A673 (cell line): Measurements from ENCODE around the gene TRIM64C.
"Not testable (repeated sequence)": the region's sequence is repeated elsewhere in the genome, so short reads cannot be mapped to it uniquely, and the experiment has no call there.

Experiments
- EZH2 ChIP-seq: fragments of 200-600 bp; sonication (generic); IDR thresholded peaks from 2 replicates; pipeline ENCODE4 v1.6.1; 2017; ENCODE audit warnings: borderline replicate concordance, low read depth, mild to moderate bottlenecking, mixed read lengths, antibody characterized with exemption, low read length; ENCODE audit not compliant: poor library complexity, severe bottlenecking
- TF ChIP-seq, protein P1 (sequence below): fragments of 300-800, 200-600 bp; sonication (generic); conservative IDR thresholded peaks from 2 replicates; pipeline ENCODE4 v1.5.1; 2017; ENCODE audit warnings: low read depth, mild to moderate bottlenecking, antibody characterized with exemption, low read length, moderate library complexity, mixed read lengths

DNA sequence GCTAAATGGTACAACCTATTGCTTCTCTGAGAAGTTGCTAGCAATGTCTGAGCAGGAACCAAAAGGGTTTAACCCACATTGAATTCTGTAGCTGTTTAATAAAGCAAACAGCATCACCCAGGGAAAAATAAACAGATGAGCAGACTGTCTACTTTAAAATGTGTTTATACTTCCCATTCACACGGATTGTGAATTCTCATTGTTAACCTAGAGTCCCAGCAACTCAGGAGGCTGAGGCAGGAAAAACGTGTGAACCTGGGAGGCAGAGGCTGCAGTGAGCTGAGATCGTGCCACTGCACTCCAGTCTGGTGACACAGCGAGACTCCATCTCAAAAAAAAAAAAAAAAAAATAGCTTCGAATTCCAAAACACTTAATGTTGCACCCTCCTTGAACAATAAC is 11.0 kb upstream of the TRIM64C start:
- TF ChIP-seq, protein P1, sequence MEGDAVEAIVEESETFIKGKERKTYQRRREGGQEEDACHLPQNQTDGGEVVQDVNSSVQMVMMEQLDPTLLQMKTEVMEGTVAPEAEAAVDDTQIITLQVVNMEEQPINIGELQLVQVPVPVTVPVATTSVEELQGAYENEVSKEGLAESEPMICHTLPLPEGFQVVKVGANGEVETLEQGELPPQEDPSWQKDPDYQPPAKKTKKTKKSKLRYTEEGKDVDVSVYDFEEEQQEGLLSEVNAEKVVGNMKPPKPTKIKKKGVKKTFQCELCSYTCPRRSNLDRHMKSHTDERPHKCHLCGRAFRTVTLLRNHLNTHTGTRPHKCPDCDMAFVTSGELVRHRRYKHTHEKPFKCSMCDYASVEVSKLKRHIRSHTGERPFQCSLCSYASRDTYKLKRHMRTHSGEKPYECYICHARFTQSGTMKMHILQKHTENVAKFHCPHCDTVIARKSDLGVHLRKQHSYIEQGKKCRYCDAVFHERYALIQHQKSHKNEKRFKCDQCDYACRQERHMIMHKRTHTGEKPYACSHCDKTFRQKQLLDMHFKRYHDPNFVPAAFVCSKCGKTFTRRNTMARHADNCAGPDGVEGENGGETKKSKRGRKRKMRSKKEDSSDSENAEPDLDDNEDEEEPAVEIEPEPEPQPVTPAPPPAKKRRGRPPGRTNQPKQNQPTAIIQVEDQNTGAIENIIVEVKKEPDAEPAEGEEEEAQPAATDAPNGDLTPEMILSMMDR, result not testable (repeated sequence)
- not testable (repeated sequence) for TF ChIP-seq EZH2
